ENCODE results near the gene C16orf90. TPM values are rescaled to one million over a fixed set of nuclear protein-coding genes. Genes with fewer than 3 reads are reported as not detected.
A peak's percentile ranks its signal among the peaks of the same experiment; 100 is the strongest.
"Not testable (repeated sequence)": the region's sequence is repeated elsewhere in the genome, so short reads cannot be mapped to it uniquely, and the experiment has no call there.

Gene C16orf90
- total RNA-seq, result under 1 TPM in 1 of 2 donors, not detected in 1; 0.25 TPM

- peaks cover 0 to 6% of the 10 kb centered on the region in 2 donors for H3K36me3 Mint-ChIP-seq
- no peaks in the 10 kb centered on the region for H3K9me3 Mint-ChIP-seq
- DNase-seq (ENCODE audit: low spot score in 2 of 2), result no peak
- peak within 1 kb of the TSS in 1 of 2 donors; percentile 5 for H3K27ac Mint-ChIP-seq
- no peak for ATAC-seq
Measured at GRCh38 chr16:3495176-3495575, at the start of gene C16orf90. Gene C16orf90, minus strand, starts transcription at chr16:3495489. Its CDS starts 68 bp downstream, at chr16:3495421.

GRCh38 chr16:3542601-3543373 is 47.5 kb upstream of the C16orf90 start:
- peak overlapping the region; percentile 53 to 89 for H3K27ac Mint-ChIP-seq
- no peak for DNase-seq (ENCODE audit: low spot score in 2 of 2)
- H3K9me3 Mint-ChIP-seq, result no peaks in the 10 kb centered on the region
- no peak for ATAC-seq
- H3K36me3 Mint-ChIP-seq, result no peaks in the 10 kb centered on the region

- Mint-ChIP-seq H3K36me3 (no peaks in the 10 kb centered on the region), H3K27ac (peak overlapping the region; percentile 53 to 89), H3K9me3 (no peaks in the 10 kb centered on the region)
- no peak for ATAC-seq
- no peak for DNase-seq (ENCODE audit: low spot score in 2 of 2)
Measured at GRCh38 chr16:3541527-3542155, 46.4 kb upstream of the C16orf90 start.

- DNase-seq (ENCODE audit: low spot score in 2 of 2) (no peak), ATAC-seq (no peak)
- H3K27ac Mint-ChIP-seq, result no peak overlapping the region
- no peaks in the 10 kb centered on the region for H3K9me3 Mint-ChIP-seq
- no peaks in the 10 kb centered on the region for H3K36me3 Mint-ChIP-seq
Measured at GRCh38 chr16:3538222-3538621, 42.9 kb upstream of the C16orf90 start.

- ATAC-seq (no peak), DNase-seq (ENCODE audit: low spot score in 2 of 2) (no peak)
- no peaks in the 10 kb centered on the region for H3K36me3 Mint-ChIP-seq
- H3K27ac Mint-ChIP-seq, result peak overlapping the region in 1 of 2 donors; percentile 20
- no peaks in the 10 kb centered on the region for H3K9me3 Mint-ChIP-seq
Measured at GRCh38 chr16:3536851-3537250, 41.6 kb upstream of the C16orf90 start.

GRCh38 chr16:3536271-3536731 is 41.0 kb upstream of the C16orf90 start:
- Mint-ChIP-seq H3K9me3 (no peaks in the 10 kb centered on the region), H3K27ac (no peak overlapping the region), H3K36me3 (no peaks in the 10 kb centered on the region)
- no peak for ATAC-seq
- DNase-seq (ENCODE audit: low spot score in 2 of 2), result no peak

- ATAC-seq (no peak), DNase-seq (ENCODE audit: low spot score in 2 of 2) (no peak)
- Mint-ChIP-seq H3K9me3 (no peaks in the 10 kb centered on the region), H3K36me3 (no peaks in the 10 kb centered on the region), H3K27ac (peak overlapping the region; percentile 64 to 72)
Measured at GRCh38 chr16:3534126-3534525, 38.8 kb upstream of the C16orf90 start.

- Mint-ChIP-seq H3K36me3 (no peaks in the 10 kb centered on the region), H3K9me3 (no peaks in the 10 kb centered on the region), H3K27ac (peak overlapping the region; percentile 58 to 64)
- ATAC-seq (no peak), DNase-seq (ENCODE audit: low spot score in 2 of 2) (no peak)
Measured at GRCh38 chr16:3532741-3533140, 37.5 kb upstream of the C16orf90 start.

GRCh38 chr16:3530371-3530914 is 35.2 kb upstream of the C16orf90 start:
- H3K9me3 Mint-ChIP-seq, result no peaks in the 10 kb centered on the region
- no peak overlapping the region for H3K27ac Mint-ChIP-seq
- no peaks in the 10 kb centered on the region for H3K36me3 Mint-ChIP-seq
- DNase-seq (ENCODE audit: low spot score in 2 of 2), result no peak
- peak; percentile 18 to 60 for ATAC-seq

- no peak for DNase-seq (ENCODE audit: low spot score in 2 of 2)
- H3K9me3 Mint-ChIP-seq, result no peaks in the 10 kb centered on the region
- H3K27ac Mint-ChIP-seq, result no peak overlapping the region
- H3K36me3 Mint-ChIP-seq, result no peaks in the 10 kb centered on the region
- ATAC-seq, result no peak
Measured at GRCh38 chr16:3529175-3529574, 33.9 kb upstream of the C16orf90 start.

GRCh38 chr16:3528406-3528805 is 33.1 kb upstream of the C16orf90 start:
- no peak overlapping the region for H3K27ac Mint-ChIP-seq
- H3K36me3 Mint-ChIP-seq, result no peaks in the 10 kb centered on the region
- ATAC-seq, result peak; percentile 28 to 65
- no peak for DNase-seq (ENCODE audit: low spot score in 2 of 2)
- H3K9me3 Mint-ChIP-seq, result no peaks in the 10 kb centered on the region

GRCh38 chr16:3527216-3527829 is 32.0 kb upstream of the C16orf90 start:
- H3K27ac Mint-ChIP-seq, H3K36me3 Mint-ChIP-seq, ATAC-seq, H3K9me3 Mint-ChIP-seq: not testable (repeated sequence)
- peak in 1 of 2 donors; percentile 60 for DNase-seq (ENCODE audit: low spot score in 2 of 2)

- Mint-ChIP-seq H3K36me3 (peaks cover 0 to 1% of the 10 kb centered on the region in 2 donors), H3K27ac (peak overlapping the region; percentile 72 to 90), H3K9me3 (no peaks in the 10 kb centered on the region)
- ATAC-seq (no peak), DNase-seq (ENCODE audit: low spot score in 2 of 2) (no peak)
Measured at GRCh38 chr16:3525951-3526350, 30.7 kb upstream of the C16orf90 start.

- ATAC-seq (no peak), DNase-seq (ENCODE audit: low spot score in 2 of 2) (no peak)
- H3K9me3 Mint-ChIP-seq, result no peaks in the 10 kb centered on the region
- H3K27ac Mint-ChIP-seq, result peak overlapping the region; percentile 40 to 75
- peaks cover 6 to 10% of the 10 kb centered on the region in 2 donors for H3K36me3 Mint-ChIP-seq
Measured at GRCh38 chr16:3523281-3523680, 28.0 kb upstream of the C16orf90 start.

GRCh38 chr16:3520841-3521240 is 25.6 kb upstream of the C16orf90 start:
- no peak for ATAC-seq
- Mint-ChIP-seq H3K36me3 (peaks cover 6 to 10% of the 10 kb centered on the region in 2 donors), H3K27ac (peak overlapping the region in 1 of 2 donors; percentile 69)

GRCh38 chr16:3520413-3520812 is 25.1 kb upstream of the C16orf90 start:
- ATAC-seq, result no peak
- Mint-ChIP-seq H3K27ac (peak overlapping the region in 1 of 2 donors; percentile 69), H3K9me3 (no peaks in the 10 kb centered on the region)

More at GRCh38 chr16:3520841-3521240, 25.6 kb upstream of the C16orf90 start:
- H3K9me3 Mint-ChIP-seq, result no peaks in the 10 kb centered on the region
- no peak for DNase-seq (ENCODE audit: low spot score in 2 of 2)

GRCh38 chr16:3519581-3519980 is 24.3 kb upstream of the C16orf90 start:
- DNase-seq (ENCODE audit: low spot score in 2 of 2) (no peak), ATAC-seq (no peak)
- Mint-ChIP-seq H3K27ac (peak overlapping the region; percentile 72 to 85), H3K36me3 (peaks cover 6 to 10% of the 10 kb centered on the region in 2 donors), H3K9me3 (no peaks in the 10 kb centered on the region)

More at GRCh38 chr16:3520413-3520812, 25.1 kb upstream of the C16orf90 start:
- peaks cover 6 to 10% of the 10 kb centered on the region in 2 donors for H3K36me3 Mint-ChIP-seq
- DNase-seq (ENCODE audit: low spot score in 2 of 2), result no peak

Data from activated naive CD4-positive, alpha-beta T cell treated with anti-CD3 and anti-CD28 coated beads, Interleukin-2, amount 50 U/mL, for 72 hours (primary cell).